GM12878 (cell line): ENCODE measurements around the gene RETREG1. TPM values are rescaled to one million over a fixed set of nuclear protein-coding genes. Genes with fewer than 3 reads are reported as not detected.

Source experiments
- ATAC-seq: fragments of 200-7000 bp; cut with Tn5 transposase; 3 replicates; pipeline ENCODE4 v1.9.1; 2020; ENCODE audit warnings: mild to moderate bottlenecking, moderate library complexity
- BruUV-seq: library from RNA; stranded (reverse); fragments of 400-500 nt; replicated peaks from 2 replicates; lab custom pipeline; 2021; lab: Mats Ljungman, UMichigan
- CTCF ChIA-PET: fragments of 300-600 bp; sonication (Branson Sonifier 250); formaldehyde crosslinking; extraction: SDS; loops from one replicate; lab custom pipeline; 2021; ENCODE audit warnings: inconsistent platforms; lab: Yijun Ruan, JAX
- POLR2A ChIA-PET: fragments of 350-600 bp; formaldehyde crosslinking; extraction: SDS; loops from one replicate; lab custom pipeline; 2021; ENCODE audit warnings: inconsistent platforms; lab: Charles Lee
- RAD21 ChIA-PET: fragments of 300-600 bp; sonication (Branson Sonifier 250); formaldehyde crosslinking; loops from one replicate; lab custom pipeline; 2023; ENCODE audit warnings: antibody characterized with exemption; ENCODE audit not compliant: unreplicated experiment; lab: Charles Lee
- SMC1A ChIA-PET: fragments of 300-600 bp; sonication (Branson Sonifier 250); formaldehyde crosslinking; loops from one replicate; lab custom pipeline; 2023; ENCODE audit not compliant: unreplicated experiment, uncharacterized antibody; lab: Charles Lee
- DNase-seq: peaks from one replicate; pipeline ENCODE4 v3.0.0-alpha.2; 2011; ENCODE audit warnings: low read depth, low spot score
- FAIRE-seq: peaks from 3 replicates; lab custom pipeline; 2011; peaks lifted over from hg19 to GRCh38; lab: Jason Lieb, UNC
- H2AFZ ChIP-seq: 2 replicates; pipeline ENCODE4 v1.6.0; 2011; ENCODE audit warnings: low read depth, low read length, control low read depth; ENCODE audit not compliant: control insufficient read depth
- H3K27ac ChIP-seq: 2 replicates; pipeline ENCODE4 v1.5.1; 2011; ENCODE audit warnings: control low read depth; ENCODE audit not compliant: control insufficient read depth, insufficient read depth
- H3K27me3 ChIP-seq, 2 experiments: replicated peaks in 1 of 2; 2 replicates each; pipeline versions ENCODE4 v1.6.0 to v1.6.1; 2011; ENCODE audit warnings: low read length in 1 of 2; ENCODE audit not compliant: control insufficient read depth in 2 of 2, insufficient read depth in 2 of 2
- H3K36me3 ChIP-seq, 2 experiments: 2 replicates each; pipeline ENCODE4 v1.5.1; 2011; ENCODE audit warnings: low read length in 1 of 2; ENCODE audit not compliant: control insufficient read depth in 2 of 2, insufficient read depth in 2 of 2
- H3K4me1 ChIP-seq: 2 replicates; pipeline ENCODE4 v1.6.1; 2011; ENCODE audit warnings: mild to moderate bottlenecking, low read length, moderate library complexity, mixed read lengths; ENCODE audit not compliant: control insufficient read depth, insufficient read depth
- H3K4me2 ChIP-seq: 2 replicates; pipeline ENCODE4 v1.6.0; 2011; ENCODE audit warnings: control low read depth; ENCODE audit not compliant: control insufficient read depth, insufficient read depth
- H3K4me3 ChIP-seq: fragments of 200-600 bp; sonication (generic); 2 replicates; pipeline ENCODE4 v1.5.1; 2016
- H3K79me2 ChIP-seq: 2 replicates; pipeline ENCODE4 v1.6.0; 2011; ENCODE audit warnings: low read length; ENCODE audit not compliant: control insufficient read depth, insufficient read depth
- H3K9ac ChIP-seq: 2 replicates; pipeline ENCODE4 v1.8.0; 2011; ENCODE audit warnings: low read length, control low read depth, mixed read lengths; ENCODE audit not compliant: control insufficient read depth, insufficient read depth
- H3K9me3 ChIP-seq: replicated peaks from 3 replicates; pipeline ENCODE4 v1.5.1; 2011; ENCODE audit warnings: mild to moderate bottlenecking, low read length; ENCODE audit not compliant: control insufficient read depth, insufficient read depth
- H4K20me1 ChIP-seq: 2 replicates; pipeline ENCODE4 v1.6.0; 2011; ENCODE audit not compliant: control insufficient read depth, insufficient read depth
- CHD1 ChIP-seq: IDR thresholded peaks from 2 replicates; pipeline ENCODE4 v1.6.1; 2012; ENCODE audit warnings: low read depth, low read length, improper control_type of control experiment
- CREB1 ChIP-seq: IDR thresholded peaks from 2 replicates; pipeline ENCODE4 v1.6.1; 2012; ENCODE audit warnings: low read depth, mild to moderate bottlenecking, inconsistent platforms
- E2F8 ChIP-seq: fragments of 450-650 bp; IDR thresholded peaks from 2 replicates; pipeline ENCODE4 v1.6.1; 2018; ENCODE audit warnings: mild to moderate bottlenecking, low read depth, moderate library complexity; ENCODE audit not compliant: partially characterized antibody
- GATAD2B ChIP-seq: fragments of 450-650 bp; conservative IDR thresholded peaks from 2 replicates; pipeline ENCODE4 v1.6.1; 2017; ENCODE audit warnings: low read depth, mild to moderate bottlenecking, moderate library complexity
- HDGF ChIP-seq: fragments of 450-650 bp; IDR thresholded peaks from 2 replicates; pipeline ENCODE4 v1.6.1; 2016; ENCODE audit warnings: antibody characterized with exemption
- KAT2A ChIP-seq: conservative IDR thresholded peaks from 2 replicates; pipeline ENCODE4 v1.6.1; 2011; ENCODE audit warnings: low read depth, low read length; ENCODE audit not compliant: control insufficient read depth
- NR2F1 ChIP-seq: fragments of 450-650 bp; conservative IDR thresholded peaks from 2 replicates; pipeline ENCODE4 v1.6.1; 2017; ENCODE audit warnings: mild to moderate bottlenecking
- PBX3 ChIP-seq: IDR thresholded peaks from 2 replicates; pipeline ENCODE4 v1.6.1; 2011; ENCODE audit warnings: mild to moderate bottlenecking, low read depth, low read length, moderate library complexity; ENCODE audit not compliant: insufficient replicate concordance
- POU2F2 ChIP-seq: IDR thresholded peaks from 3 replicates; pipeline ENCODE4 v1.6.1; 2011; ENCODE audit warnings: low read depth, mild to moderate bottlenecking, low read length, borderline replicate concordance
- STAT3 ChIP-seq: IDR thresholded peaks from 2 replicates; pipeline ENCODE4 v1.6.1; 2011; ENCODE audit warnings: low read depth, low read length, improper control_type of control experiment
- WRNIP1 ChIP-seq: IDR thresholded peaks from 2 replicates; pipeline ENCODE4 v1.6.1; 2011; ENCODE audit warnings: low read depth, low read length, improper control_type of control experiment, borderline replicate concordance
- YBX1 ChIP-seq: fragments of 450-650 bp; IDR thresholded peaks from 2 replicates; pipeline ENCODE4 v1.6.1; 2016; ENCODE audit warnings: antibody characterized with exemption
- ZBTB33 ChIP-seq: fragments of 450-650 bp; IDR thresholded peaks from 2 replicates; pipeline ENCODE4 v1.6.1; 2017; ENCODE audit warnings: mild to moderate bottlenecking
- ZNF24 ChIP-seq: fragments of 450-650 bp; IDR thresholded peaks from 2 replicates; pipeline ENCODE4 v1.6.1; 2017; ENCODE audit warnings: antibody characterized with exemption, mild to moderate bottlenecking
- ZZZ3 ChIP-seq: IDR thresholded peaks from 2 replicates; pipeline ENCODE4 v1.6.1; 2011; ENCODE audit warnings: low read depth; ENCODE audit not compliant: control insufficient read depth, insufficient read length
- WGBS: methylation state at CpG from one replicate; pipeline ENCODE4 v1.1.6; 2016; ENCODE audit warnings: low lambda C conversion rate; ENCODE audit not compliant: insufficient replicate concordance, insufficient coverage; ENCODE audit errors: missing lambda C conversion rate; 5-methylcytosine and 5-hydroxymethylcytosine counted together
- in situ Hi-C: fragments of 300-500 bp; cut with MboI; formaldehyde crosslinking; loops from 9 replicates; pipeline ENCODE4 v1.14.3; 2018; ENCODE audit warnings: mixed read lengths
- intact Hi-C: fragments of 100-400 bp; cut with micrococcal nuclease; formaldehyde crosslinking; loops from one replicate; pipeline ENCODE4 v1.14.2; 2022; ENCODE audit not compliant: unreplicated experiment
- polyA plus RNA-seq, 11 experiments: library from polyadenylated mRNA; depleted of rRNA in 4 of 11; unstranded in 6 of 11; stranded (reverse) in 5 of 11; fragments of >200 nt; fragmentation: Nextera tagmentation in 4 of 11; fragmentation: Illumina TruSeq in 1 of 11; extraction: Ambion mirVana in 4 of 11; extraction: Trizol in 1 of 11; gene quantifications; 1 replicate in 1 of 11; 2 replicates in 10 of 11; pipeline versions ENCODE4 v1.2.1 to v1.2.3, GENCODE V29; 2011 to 2016; ENCODE audit warnings: inconsistent platforms in 2 of 11, missing spikeins in 2 of 11, low read depth in 1 of 11
- total RNA-seq, 4 experiments: library from RNA; depleted of rRNA in 3 of 4; stranded (reverse); fragments of >200 nt in 3 of 4; fragmentation: Illumina TruSeq in 1 of 4; extraction: Trizol in 1 of 4; gene quantifications; 2 replicates each; pipeline versions ENCODE4 v1.2.1 to v1.2.3, GENCODE V29; 2013 to 2021

RETREG1 gene
- total and polyA plus RNA-seq, 10 of the 15 experiments (the other 5 are each of a cell fraction or from before 2014, with no cell fraction given): 3.9 to 8.9 (median 6.4) TPM

GRCh38 chr5:16480821-16481538 is 135.8 kb downstream of the RETREG1 start:
- POLR2A ChIA-PET: no interaction called here
- H2AFZ ChIP-seq: no peak overlapping the region
- ATAC-seq (no peak), DNase-seq (no peak), FAIRE-seq (no peak)
- H3K4me2 ChIP-seq: no peak overlapping the region
- BruUV-seq: no TSS peak
- SMC1A ChIA-PET: no interaction called here
- H3K79me2 ChIP-seq: no peaks in the 10 kb centered on the region
- no peaks in the 10 kb centered on the region for H3K36me3 ChIP-seq
- H3K27ac ChIP-seq: no peak overlapping the region
- H4K20me1 ChIP-seq: no peaks in the 10 kb centered on the region
- no peaks in the 10 kb centered on the region for H3K4me1 ChIP-seq
- intact Hi-C loops: no loop called here
- CTCF ChIA-PET: no interaction called here
- no peak overlapping the region for H3K4me3 ChIP-seq
- in situ Hi-C loops: no loop called here
- RAD21 ChIA-PET: no interaction called here
- no peaks in the 10 kb centered on the region for H3K27me3 ChIP-seq
- no peak overlapping the region for H3K9ac ChIP-seq
- no peaks in the 10 kb centered on the region for H3K9me3 ChIP-seq
- 63% methylated on average over 6 of the region's 6 CpGs for WGBS
- TF ChIP-seq WRNIP1: no peak
- no peak for TF ChIP-seq NR2F1
- TF ChIP-seq GATAD2B: no peak
- TF ChIP-seq STAT3: no peak
- no peak for TF ChIP-seq HDGF
- no peak for TF ChIP-seq ZBTB33
- TF ChIP-seq CHD1: no peak
- TF ChIP-seq POU2F2: no peak
- no peak for TF ChIP-seq KAT2A
- TF ChIP-seq PBX3: no peak
- TF ChIP-seq CREB1: no peak
- TF ChIP-seq E2F8: no peak
- TF ChIP-seq ZNF24: no peak
- TF ChIP-seq YBX1: no peak
- TF ChIP-seq ZZZ3: no peak
